Measurements from ENCODE around the gene VAV3.

The VAV3 gene

GRCh38 chr1:107810291-107810951, 154.6 kb downstream of the VAV3 start:
- no peak overlapping the region for H3K4me3 ChIP-seq (ENCODE audit: low read length)
- no peak for DNase-seq (ENCODE audit: low read depth)
- TF ChIP-seq, protein P1, sequence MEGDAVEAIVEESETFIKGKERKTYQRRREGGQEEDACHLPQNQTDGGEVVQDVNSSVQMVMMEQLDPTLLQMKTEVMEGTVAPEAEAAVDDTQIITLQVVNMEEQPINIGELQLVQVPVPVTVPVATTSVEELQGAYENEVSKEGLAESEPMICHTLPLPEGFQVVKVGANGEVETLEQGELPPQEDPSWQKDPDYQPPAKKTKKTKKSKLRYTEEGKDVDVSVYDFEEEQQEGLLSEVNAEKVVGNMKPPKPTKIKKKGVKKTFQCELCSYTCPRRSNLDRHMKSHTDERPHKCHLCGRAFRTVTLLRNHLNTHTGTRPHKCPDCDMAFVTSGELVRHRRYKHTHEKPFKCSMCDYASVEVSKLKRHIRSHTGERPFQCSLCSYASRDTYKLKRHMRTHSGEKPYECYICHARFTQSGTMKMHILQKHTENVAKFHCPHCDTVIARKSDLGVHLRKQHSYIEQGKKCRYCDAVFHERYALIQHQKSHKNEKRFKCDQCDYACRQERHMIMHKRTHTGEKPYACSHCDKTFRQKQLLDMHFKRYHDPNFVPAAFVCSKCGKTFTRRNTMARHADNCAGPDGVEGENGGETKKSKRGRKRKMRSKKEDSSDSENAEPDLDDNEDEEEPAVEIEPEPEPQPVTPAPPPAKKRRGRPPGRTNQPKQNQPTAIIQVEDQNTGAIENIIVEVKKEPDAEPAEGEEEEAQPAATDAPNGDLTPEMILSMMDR (IDR thresholded peaks at IDR 0.05; ENCODE audit: insufficient read depth, low read depth, low read length, missing control alignments): no peak

DNA sequence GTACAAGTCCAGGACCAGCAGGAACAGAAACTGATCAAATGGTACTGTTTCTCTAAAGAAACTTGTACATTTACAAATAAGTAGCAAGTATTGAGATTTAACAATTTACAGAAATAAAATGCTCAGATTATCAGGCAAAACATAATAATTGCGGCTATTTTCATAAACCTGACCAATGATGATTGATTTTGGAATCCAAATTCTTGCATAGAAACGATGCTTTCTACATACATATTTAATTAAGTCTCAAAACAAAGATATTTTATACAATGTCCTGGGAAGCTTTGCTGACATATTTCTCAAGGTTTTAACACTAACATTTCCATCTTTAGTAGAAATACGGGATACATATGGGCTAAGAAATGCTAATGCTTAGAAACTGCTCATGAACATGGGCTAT, 157.1 kb downstream of the VAV3 start:
- TF ChIP-seq, protein P1 (IDR thresholded peaks at IDR 0.05; ENCODE audit: insufficient read depth, low read depth, low read length, missing control alignments): no peak
- DNase-seq (ENCODE audit: low read depth): no peak
- no peak overlapping the region for H3K4me3 ChIP-seq (ENCODE audit: low read length)

GRCh38 chr1:107807405-107807804, 157.6 kb downstream of the VAV3 start:
- H3K4me3 ChIP-seq (ENCODE audit: low read length): no peak overlapping the region
- DNase-seq (ENCODE audit: low read depth): no peak
- TF ChIP-seq, protein P1 (IDR thresholded peaks at IDR 0.05; ENCODE audit: insufficient read depth, low read depth, low read length, missing control alignments): no peak

GRCh38 chr1:107806902-107807301, 158.1 kb downstream of the VAV3 start:
- TF ChIP-seq, protein P1 (IDR thresholded peaks at IDR 0.05; ENCODE audit: insufficient read depth, low read depth, low read length, missing control alignments): no peak
- DNase-seq (ENCODE audit: low read depth): no peak
- H3K4me3 ChIP-seq (ENCODE audit: low read length): no peak overlapping the region

DNA sequence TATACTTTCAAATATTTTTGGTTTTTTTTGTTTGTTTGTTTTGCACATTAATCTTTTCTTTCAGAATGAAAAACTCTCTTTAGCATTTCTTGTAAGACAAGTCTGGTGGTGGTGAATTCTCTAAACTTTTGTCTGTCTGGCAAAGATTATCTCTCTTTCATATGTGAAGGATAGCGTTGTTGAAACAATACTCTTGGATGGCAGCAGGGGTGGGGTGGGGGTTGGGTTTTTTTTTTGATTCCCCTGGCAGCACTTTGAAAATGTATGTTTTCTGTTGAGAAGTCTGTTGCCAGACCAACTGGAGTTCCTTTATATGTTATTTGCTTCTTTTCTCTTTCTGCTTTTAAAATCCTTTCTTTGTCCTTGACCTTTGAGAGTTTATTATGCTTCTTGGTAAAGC, 160.2 kb downstream of the VAV3 start:
- no peak overlapping the region for H3K4me3 ChIP-seq (ENCODE audit: low read length)
- TF ChIP-seq, protein P1 (IDR thresholded peaks at IDR 0.05; ENCODE audit: insufficient read depth, low read depth, low read length, missing control alignments): no peak
- no peak for DNase-seq (ENCODE audit: low read depth)

DNA sequence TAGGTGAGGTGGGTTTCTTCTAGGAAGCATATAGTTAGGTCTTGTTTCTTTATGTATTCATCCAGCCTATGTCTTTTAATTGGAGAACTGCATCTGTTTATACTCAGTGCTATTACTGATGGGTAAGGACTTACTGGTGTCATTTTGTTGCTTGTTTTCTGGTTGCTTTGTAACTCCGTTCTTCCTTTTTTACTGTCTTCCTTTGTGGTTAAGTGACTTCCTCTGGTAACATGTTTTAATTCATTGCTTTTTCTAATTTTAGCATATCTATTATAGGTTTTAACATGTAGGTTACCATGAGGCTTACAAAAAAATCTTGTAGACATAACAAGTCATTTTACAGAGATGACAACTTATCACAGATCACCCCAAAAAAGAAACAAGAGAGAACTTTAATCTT, 160.8 kb downstream of the VAV3 start:
- H3K4me3 ChIP-seq (ENCODE audit: low read length): no peak overlapping the region
- DNase-seq (ENCODE audit: low read depth): no peak
- TF ChIP-seq, protein P1 (IDR thresholded peaks at IDR 0.05; ENCODE audit: insufficient read depth, low read depth, low read length, missing control alignments): no peak

GRCh38 chr1:107803579-107803978, 161.4 kb downstream of the VAV3 start:
- DNase-seq (ENCODE audit: low read depth): no peak
- H3K4me3 ChIP-seq (ENCODE audit: low read length): no peak overlapping the region

More at GRCh38 chr1:107803579-107803978, 161.4 kb downstream of the VAV3 start:
- TF ChIP-seq, protein P1 (IDR thresholded peaks at IDR 0.05; ENCODE audit: insufficient read depth, low read depth, low read length, missing control alignments): no peak

Measured in epithelial cell of esophagus (primary cell).